PC-3 (cell line): ENCODE results near the gene IL1RAPL1. TPM values are rescaled to one million over a fixed set of nuclear protein-coding genes. Genes with fewer than 3 reads are reported as not detected.

Source experiments
- ATAC-seq: fragments of 200-7000 bp; cut with Tn5 transposase; 2 replicates; pipeline ENCODE4 v1.9.1; 2020; ENCODE audit warnings: mild to moderate bottlenecking, moderate library complexity
- BruUV-seq: library from RNA; stranded (reverse); fragments of 400-500 nt; replicated peaks from 2 replicates; lab custom pipeline; 2021; lab: Mats Ljungman, UMichigan
- CTCF ChIA-PET: fragments of 300-600 bp; sonication (Branson Sonifier 250); formaldehyde crosslinking; loops from one replicate; lab custom pipeline; 2022; ENCODE audit warnings: antibody characterized with exemption; lab: Charles Lee
- POLR2A ChIA-PET: fragments of 300-600 bp; sonication (Branson Sonifier 250); formaldehyde crosslinking; loops from one replicate; lab custom pipeline; 2022; ENCODE audit warnings: antibody characterized with exemption; ENCODE audit not compliant: unreplicated experiment; lab: Charles Lee
- DNase-seq: peaks from one replicate; pipeline ENCODE4 v3.0.0-alpha.2; 2015
- H2AFZ ChIP-seq: fragments of 300-600 bp; sonication (generic); 2 replicates; pipeline ENCODE4 v1.6.0; 2016; ENCODE audit warnings: antibody characterized with exemption, low read length
- H3F3A ChIP-seq: fragments of 300-600 bp; sonication (generic); one replicate; pipeline ENCODE4 v1.6.0; 2017; ENCODE audit warnings: antibody characterized with exemption, low read length, control low read depth, mild to moderate bottlenecking; ENCODE audit not compliant: unreplicated experiment
- H3K27ac ChIP-seq: fragments of 300-600 bp; sonication (generic); 2 replicates; pipeline ENCODE4 v1.5.1; 2016; ENCODE audit warnings: mild to moderate bottlenecking, low read length
- H3K27me3 ChIP-seq: fragments of 300-600 bp; sonication (generic); 2 replicates; pipeline ENCODE4 v1.6.1; 2016; ENCODE audit warnings: low read length, mixed read lengths
- H3K36me3 ChIP-seq: fragments of 300-600 bp; sonication (generic); 2 replicates; pipeline ENCODE4 v1.6.1; 2016; ENCODE audit warnings: low read depth, mixed run types, low read length, mixed read lengths
- H3K4me1 ChIP-seq: fragments of 300-600 bp; sonication (generic); 2 replicates; pipeline ENCODE4 v1.5.1; 2016; ENCODE audit warnings: low read length; ENCODE audit not compliant: insufficient read depth
- H3K4me2 ChIP-seq: fragments of 300-600 bp; sonication (generic); 2 replicates; pipeline ENCODE4 v1.6.0; 2016; ENCODE audit warnings: low read length
- H3K4me3 ChIP-seq: fragments of 300-600 bp; sonication (generic); 2 replicates; pipeline ENCODE4 v1.5.1; 2016; ENCODE audit warnings: mild to moderate bottlenecking, low read length, mixed read lengths
- H3K79me2 ChIP-seq: fragments of 300-600 bp; sonication (generic); 2 replicates; pipeline ENCODE4 v1.6.1; 2017; ENCODE audit warnings: low read length, mixed read lengths
- H3K9ac ChIP-seq: fragments of 300-600 bp; sonication (generic); 2 replicates; pipeline ENCODE4 v1.6.0; 2016; ENCODE audit warnings: mild to moderate bottlenecking, low read length
- H3K9me2 ChIP-seq: fragments of 300-600 bp; sonication (generic); replicated peaks from 2 replicates; pipeline ENCODE4 v1.6.1; 2016; ENCODE audit warnings: mixed run types, low read length, mixed read lengths
- H3K9me3 ChIP-seq: fragments of 300-600 bp; sonication (generic); 2 replicates; pipeline ENCODE4 v1.6.1; 2016; ENCODE audit warnings: low read length, mixed read lengths
- H4K20me1 ChIP-seq: fragments of 300-600 bp; sonication (generic); 2 replicates; pipeline ENCODE4 v1.6.1; 2016; ENCODE audit warnings: low read length, mixed read lengths
- CTCF ChIP-seq: fragments of 300-600 bp; sonication (generic); conservative IDR thresholded peaks from 2 replicates; pipeline ENCODE4 v1.5.1; 2017; ENCODE audit warnings: antibody characterized with exemption, low read depth, mild to moderate bottlenecking, low read length
- EZH2 ChIP-seq: fragments of 300-600 bp; sonication (generic); IDR thresholded peaks from one replicate; pipeline ENCODE4 v1.6.1; 2017; ENCODE audit warnings: antibody characterized with exemption, mild to moderate bottlenecking, low read length; ENCODE audit not compliant: unreplicated experiment
- EZH2phosphoT487 ChIP-seq: fragments of 300-600 bp; sonication (generic); IDR thresholded peaks from 2 replicates; pipeline ENCODE4 v1.6.1; 2018; ENCODE audit warnings: mild to moderate bottlenecking, antibody characterized with exemption, low read length, borderline replicate concordance
- intact Hi-C: fragments of 100-400 bp; cut with micrococcal nuclease; formaldehyde crosslinking; loops from 2 replicates; pipeline ENCODE4 v1.9.0; 2023
- total RNA-seq: library from RNA; depleted of rRNA; stranded (reverse); fragments of >200 nt; gene quantifications from 2 replicates; pipeline ENCODE4 v1.2.3, GENCODE V29; 2014

Gene IL1RAPL1
- total RNA-seq, 1 experiment from 2014 or later = 0.44 TPM

- Histone ChIP-seq H3K79me2 (no peaks in the 10 kb centered on the region), H3K9ac (no peak overlapping the region), H3K27ac (no peak overlapping the region), H3K4me2 (no peak overlapping the region), H3K9me2 (no peaks in the 10 kb centered on the region), H3K36me3 (no peaks in the 10 kb centered on the region), H3K9me3 (no peaks in the 10 kb centered on the region), H3K27me3 (no peaks in the 10 kb centered on the region), H3F3A (no peaks in the 10 kb centered on the region), H3K4me3 (no peak overlapping the region), H3K4me1 (no peaks in the 10 kb centered on the region), H2AFZ (no peak overlapping the region), H4K20me1 (no peaks in the 10 kb centered on the region)
- ChIA-PET CTCF (no interaction called here), POLR2A (no interaction called here)
- no peak for TF ChIP-seq CTCF
- no peak for TF ChIP-seq EZH2
- TF ChIP-seq EZH2phosphoT487 = no peak
- no TSS peak for BruUV-seq
- ATAC-seq = no peak
- no peak for DNase-seq
- intact Hi-C loops = no loop called here
These were observed 1275.0 kb downstream of the IL1RAPL1 start for GRCh38 chrX:29862126-29862677.

GRCh38 chrX:29867971-29868370, 1280.7 kb downstream of the IL1RAPL1 start:
- H3K27me3 ChIP-seq = no peaks in the 10 kb centered on the region
- CTCF ChIA-PET = no interaction called here
- no peak overlapping the region for H3K4me2 ChIP-seq
- no peak overlapping the region for H2AFZ ChIP-seq
- POLR2A ChIA-PET = no interaction called here
- H3K9me3 ChIP-seq = no peaks in the 10 kb centered on the region
- no peaks in the 10 kb centered on the region for H3K9me2 ChIP-seq
- no peak overlapping the region for H3K4me3 ChIP-seq
- H3K36me3 ChIP-seq = no peaks in the 10 kb centered on the region
- TF ChIP-seq EZH2 (no peak), EZH2phosphoT487 (no peak), CTCF (no peak)
- no peak overlapping the region for H3K9ac ChIP-seq
- H4K20me1 ChIP-seq = no peaks in the 10 kb centered on the region
- DNase-seq = no peak
- H3K27ac ChIP-seq = no peak overlapping the region
- H3K79me2 ChIP-seq = no peaks in the 10 kb centered on the region
- intact Hi-C loops = no loop called here
- H3F3A ChIP-seq = no peaks in the 10 kb centered on the region
- ATAC-seq = no peak
- no peaks in the 10 kb centered on the region for H3K4me1 ChIP-seq
- BruUV-seq = no TSS peak

GRCh38 chrX:29869837-29870236, 1282.6 kb downstream of the IL1RAPL1 start:
- Histone ChIP-seq H3K4me1 (no peaks in the 10 kb centered on the region), H3K27me3 (no peaks in the 10 kb centered on the region), H2AFZ (no peak overlapping the region), H3K79me2 (no peaks in the 10 kb centered on the region), H3K9me2 (no peaks in the 10 kb centered on the region), H3K4me2 (no peak overlapping the region), H3K27ac (no peak overlapping the region), H4K20me1 (no peaks in the 10 kb centered on the region), H3K9me3 (no peaks in the 10 kb centered on the region), H3F3A (no peaks in the 10 kb centered on the region), H3K4me3 (no peak overlapping the region), H3K9ac (no peak overlapping the region), H3K36me3 (no peaks in the 10 kb centered on the region)
- no TSS peak for BruUV-seq
- ATAC-seq = no peak
- ChIA-PET CTCF (no interaction called here), POLR2A (no interaction called here)
- intact Hi-C loops = no loop called here
- DNase-seq = no peak
- TF ChIP-seq EZH2 (no peak), EZH2phosphoT487 (no peak), CTCF (no peak)
